IMR-90 (cell line): ENCODE measurements around the gene CARD8. TPM values are rescaled to one million over a fixed set of nuclear protein-coding genes. Genes with fewer than 3 reads are reported as not detected.

Source experiments
- ATAC-seq: fragments of 200-7000 bp; cut with Tn5 transposase; 2 replicates; pipeline ENCODE4 v1.9.1; 2020; ENCODE audit warnings: low read depth, mild to moderate bottlenecking, moderate library complexity
- BruUV-seq: library from RNA; stranded (reverse); fragments of 400-500 nt; replicated peaks from 2 replicates; lab custom pipeline; 2021; lab: Mats Ljungman, UMichigan
- CTCF ChIA-PET: fragments of 300-600 bp; formaldehyde crosslinking; extraction: SDS; loops from one replicate; lab custom pipeline; 2021; ENCODE audit warnings: antibody characterized with exemption; lab: Yijun Ruan, JAX
- POLR2A ChIA-PET: fragments of 300-600 bp; sonication (Branson Sonifier 250); formaldehyde crosslinking; loops from one replicate; lab custom pipeline; 2022; ENCODE audit warnings: antibody characterized with exemption; ENCODE audit not compliant: unreplicated experiment; lab: Charles Lee
- DNase-seq: peaks from one replicate; pipeline ENCODE4 v3.0.0; 2013
- H2AFZ ChIP-seq: replicated peaks from 2 replicates; pipeline ENCODE3; 2013; ENCODE audit warnings: low read length, mild to moderate bottlenecking; ENCODE audit not compliant: poor library complexity
- H2AK5ac ChIP-seq: 2 replicates; pipeline ENCODE4 v1.6.1; 2013; ENCODE audit warnings: low read depth, low read length, inconsistent platforms
- H2AK9ac ChIP-seq: replicated peaks from 2 replicates; pipeline ENCODE3; 2013; ENCODE audit warnings: mild to moderate bottlenecking, low read depth, low read length, moderate library complexity; ENCODE audit not compliant: poor library complexity
- H2BK120ac ChIP-seq: 2 replicates; pipeline ENCODE4 v1.6.1; 2013; ENCODE audit warnings: low read depth, low read length, inconsistent platforms
- H2BK15ac ChIP-seq: 3 replicates; pipeline ENCODE4 v1.6.1; 2013; ENCODE audit warnings: low read depth, low read length, inconsistent platforms
- H2BK20ac ChIP-seq: 2 replicates; pipeline ENCODE4 v1.6.1; 2013; ENCODE audit warnings: low read depth, mild to moderate bottlenecking, inconsistent platforms, low read length, moderate library complexity
- H2BK5ac ChIP-seq: 2 replicates; pipeline ENCODE4 v1.6.1; 2013; ENCODE audit warnings: mild to moderate bottlenecking, low read depth, low read length, inconsistent platforms; ENCODE audit not compliant: poor library complexity, severe bottlenecking
- H3K14ac ChIP-seq: replicated peaks from 2 replicates; pipeline ENCODE4 v1.6.1; 2013; ENCODE audit warnings: low read depth, low read length, inconsistent platforms
- H3K18ac ChIP-seq: 2 replicates; pipeline ENCODE4 v1.6.1; 2013; ENCODE audit warnings: low read depth, low read length, control low read depth
- H3K23ac ChIP-seq: 2 replicates; pipeline ENCODE4 v1.6.1; 2013; ENCODE audit warnings: low read depth, low read length, inconsistent platforms
- H3K27ac ChIP-seq: 2 replicates; pipeline ENCODE4 v1.5.1; 2013; ENCODE audit warnings: mild to moderate bottlenecking, control low read depth, low read length; ENCODE audit not compliant: insufficient read depth
- H3K27me3 ChIP-seq: 2 replicates; pipeline ENCODE4 v1.6.1; 2013; ENCODE audit warnings: low read length; ENCODE audit not compliant: control insufficient read depth, insufficient read depth
- H3K36me3 ChIP-seq: 2 replicates; pipeline ENCODE4 v1.6.1; 2013; ENCODE audit warnings: low read length, mixed read lengths; ENCODE audit not compliant: control insufficient read depth, insufficient read depth
- H3K4ac ChIP-seq: 2 replicates; pipeline ENCODE4 v1.6.1; 2013; ENCODE audit warnings: low read depth, low read length, inconsistent platforms
- H3K4me1 ChIP-seq: 2 replicates; pipeline ENCODE4 v1.6.1; 2013; ENCODE audit warnings: low read length, mixed read lengths; ENCODE audit not compliant: control insufficient read depth, insufficient read depth
- H3K4me2 ChIP-seq: 2 replicates; pipeline ENCODE4 v1.6.1; 2013; ENCODE audit warnings: low read depth, mild to moderate bottlenecking, control low read depth, low read length, moderate library complexity
- H3K4me3 ChIP-seq: 2 replicates; pipeline ENCODE4 v1.5.1; 2013; ENCODE audit warnings: low read depth, mild to moderate bottlenecking, control low read depth, low read length, moderate library complexity; ENCODE audit not compliant: insufficient read depth
- H3K56ac ChIP-seq: 2 replicates; pipeline ENCODE4 v1.6.1; 2013; ENCODE audit warnings: low read length, inconsistent platforms; ENCODE audit not compliant: insufficient read depth; ENCODE audit errors: extremely low read depth
- H3K79me1 ChIP-seq, 2 experiments: 2 replicates each; pipeline ENCODE4 v1.6.1; 2013; ENCODE audit warnings: low read length in 2 of 2, inconsistent platforms in 1 of 2, low read depth in 1 of 2
- H3K9ac ChIP-seq: 2 replicates; pipeline ENCODE4 v1.6.1; 2013; ENCODE audit warnings: low read depth, low read length, control low read depth
- H3K9me1 ChIP-seq: 2 replicates; pipeline ENCODE4 v1.6.1; 2013; ENCODE audit warnings: low read length, inconsistent platforms; ENCODE audit not compliant: insufficient read depth
- H3K9me3 ChIP-seq: 2 replicates; pipeline ENCODE4 v1.6.1; 2013; ENCODE audit warnings: low read length; ENCODE audit not compliant: control insufficient read depth, insufficient read depth
- H4K20me1 ChIP-seq: 2 replicates; pipeline ENCODE4 v1.6.1; 2013; ENCODE audit warnings: low read length, inconsistent platforms; ENCODE audit not compliant: insufficient read depth
- H4K5ac ChIP-seq: 2 replicates; pipeline ENCODE4 v1.6.1; 2013; ENCODE audit warnings: mild to moderate bottlenecking, low read depth, low read length, control low read depth
- H4K8ac ChIP-seq, 2 experiments: 2 replicates each; pipeline ENCODE4 v1.6.1; 2013; ENCODE audit warnings: low read depth in 2 of 2, low read length in 2 of 2, control low read depth in 1 of 2, inconsistent platforms in 1 of 2
- H4K91ac ChIP-seq: 2 replicates; pipeline ENCODE4 v1.6.1; 2013; ENCODE audit warnings: low read depth, low read length, inconsistent platforms; ENCODE audit not compliant: insufficient read depth
- CEBPB ChIP-seq: IDR thresholded peaks from 2 replicates; pipeline ENCODE4 v1.6.1; 2012; ENCODE audit warnings: low read depth, low read length, improper control_type of control experiment
- CHD1 ChIP-seq: IDR thresholded peaks from 2 replicates; pipeline ENCODE4 v1.6.1; 2012; ENCODE audit warnings: low read depth, low read length, improper control_type of control experiment
- MAZ ChIP-seq: IDR thresholded peaks from 2 replicates; pipeline ENCODE4 v1.6.1; 2012; ENCODE audit warnings: low read depth, mild to moderate bottlenecking, low read length, improper control_type of control experiment, moderate library complexity, borderline replicate concordance
- WGBS, 2 experiments: methylation state at CpG; one replicate each; pipeline versions ENCODE4 v1.1.5 to v1.1.7; 2013; ENCODE audit warnings: missing lambda C conversion rate in 2 of 2; ENCODE audit not compliant: insufficient read length in 1 of 2; ENCODE audit errors: extremely low coverage in 2 of 2; 5-methylcytosine and 5-hydroxymethylcytosine counted together
- dilution Hi-C: fragments of 300-500 bp; cut with HindIII; formaldehyde crosslinking; loops from one replicate; pipeline ENCODE4 v1.14.3; 2018; ENCODE audit warnings: low sequenced_read_pairs; ENCODE audit not compliant: unreplicated experiment
- in situ Hi-C: fragments of 300-500 bp; cut with MboI; formaldehyde crosslinking; loops from 3 replicates; pipeline ENCODE4 v1.14.3; 2019; ENCODE audit warnings: low sequenced_read_pairs, inconsistent platforms, mixed read lengths
- intact Hi-C: fragments of 100-400 bp; cut with micrococcal nuclease; formaldehyde crosslinking; loops from 2 replicates; pipeline ENCODE4 v1.10.0; 2022
- polyA plus RNA-seq, 3 experiments: library from polyadenylated mRNA; depleted of rRNA; stranded (reverse); fragments of >200 nt; gene quantifications; 2 replicates each; pipeline ENCODE4 v1.2.3, GENCODE V29; 2012; ENCODE audit warnings: low replicate concordance in 1 of 3
- total RNA-seq: library from RNA; depleted of rRNA; stranded (reverse); fragments of >200 nt; gene quantifications from 2 replicates; pipeline ENCODE4 v1.2.3, GENCODE V29; 2012

Gene CARD8
- total and polyA plus RNA-seq, 2 of the 4 experiments (the other 2 are of a cell fraction): 11.3 to 15.5 TPM

GRCh38 chr19:48279747-48280146, 24.0 kb upstream of the CARD8 start:
- H2AK9ac ChIP-seq: no peak overlapping the region
- H3K14ac ChIP-seq: no peak overlapping the region
- ATAC-seq: no peak
- H4K91ac ChIP-seq: no peak overlapping the region
- TF ChIP-seq CHD1: no peak
- TF ChIP-seq CEBPB: no peak
- no peak for TF ChIP-seq MAZ
- 0 out of 2 replicates have a peak overlapping the region, but pooled peaks have one; percentile 8 for H2AK5ac ChIP-seq
- peaks cover 7% of the 10 kb centered on the region for H3K9me3 ChIP-seq
- no peaks in the 10 kb centered on the region for H3K27me3 ChIP-seq
- POLR2A ChIA-PET: no interaction called here
- no peak overlapping the region for H3K18ac ChIP-seq
- in situ Hi-C loops: no loop called here
- H3K9ac ChIP-seq: no peak overlapping the region
- H3K56ac ChIP-seq: no peak overlapping the region
- no peak overlapping the region for H4K5ac ChIP-seq
- no peak overlapping the region for H2BK20ac ChIP-seq
- H3K4me1 ChIP-seq: peaks cover 4% of the 10 kb centered on the region; the same call in 1 of the 2 replicates
- no peaks in the 10 kb centered on the region for H4K20me1 ChIP-seq
- BruUV-seq: no TSS peak
- no peaks in the 10 kb centered on the region for H3K9me1 ChIP-seq
- H3K4me3 ChIP-seq: no peak overlapping the region
- dilution Hi-C loops: no loop called here
- no peak overlapping the region for H3K27ac ChIP-seq
- H3K23ac ChIP-seq: no peak overlapping the region
- no peak overlapping the region for H2BK120ac ChIP-seq
- no peak overlapping the region for H2AFZ ChIP-seq
- CTCF ChIA-PET: no interaction called here
- H3K79me1 ChIP-seq: no peaks in the 10 kb centered on the region; a peak in 1 of 4 replicates
- intact Hi-C loops: no loop called here
- H2BK15ac ChIP-seq: no peak overlapping the region
- no peak for DNase-seq
- 89% methylated on average over 3 of the region's 9 CpGs; no CpG with 5 or more reads in 1 of the 2 experiments for WGBS, 2 experiments
- H4K8ac ChIP-seq: no peak overlapping the region
- H3K4me2 ChIP-seq: no peak overlapping the region
- H3K4ac ChIP-seq: no peak overlapping the region
- H2BK5ac ChIP-seq: no peak overlapping the region
- H3K36me3 ChIP-seq: no peaks in the 10 kb centered on the region
